HG02840 (cell line): ENCODE measurements around the gene CD180.

ENCODE experiments used
- ATAC-seq: cut with Tn5 transposase; IDR thresholded peaks from one replicate; pipeline ENCODE4 v1.9.1; 2021; ENCODE audit warnings: mild to moderate bottlenecking, moderate library complexity, moderate number of reproducible peaks; ENCODE audit not compliant: unreplicated experiment, low FRiP score

CD180 gene

DNA sequence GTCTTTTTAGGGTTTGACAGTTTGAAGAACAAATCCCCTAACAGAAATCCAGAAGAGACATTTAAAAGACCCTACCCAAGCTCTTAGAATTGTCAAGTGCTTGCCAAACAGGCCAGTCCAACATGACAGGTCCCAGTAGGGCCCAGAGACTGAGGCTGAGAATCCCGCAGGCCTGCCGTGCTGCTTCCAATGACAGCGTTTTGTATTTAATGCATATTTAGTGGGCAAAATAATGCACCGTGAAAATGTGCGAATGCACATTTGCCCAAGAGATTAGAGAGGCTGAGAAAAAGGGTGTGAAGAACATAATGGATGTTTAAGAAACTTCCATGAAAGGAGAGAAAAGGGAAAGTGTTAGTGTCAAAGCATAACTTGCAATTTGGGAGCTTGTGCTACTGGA, 57.6 kb downstream of the CD180 start:
- no peak for ATAC-seq

- ATAC-seq = no peak
Observed at GRCh38 chr5:67135381-67135984, 61.1 kb downstream of the CD180 start.

GRCh38 chr5:67133776-67134175, 62.8 kb downstream of the CD180 start:
- ATAC-seq = no peak

DNA sequence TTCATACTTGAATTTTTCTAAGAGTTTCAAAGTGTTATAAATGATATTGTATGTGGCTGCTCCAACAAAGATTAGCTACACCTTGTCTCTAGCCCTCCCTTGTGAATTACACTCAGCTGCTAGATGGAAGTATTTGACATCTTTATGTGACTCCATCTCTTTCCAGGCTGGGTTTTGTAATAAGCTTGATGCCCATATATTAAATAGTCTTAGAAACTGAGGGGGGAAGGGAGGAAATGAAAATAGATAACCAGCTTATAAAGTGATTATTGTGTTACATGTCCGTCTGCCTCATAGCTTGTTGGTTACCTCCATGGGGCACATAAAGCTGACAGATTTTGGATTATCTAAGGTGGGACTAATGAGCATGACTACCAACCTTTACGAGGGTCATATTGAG, 63.4 kb downstream of the CD180 start:
- no peak for ATAC-seq

DNA sequence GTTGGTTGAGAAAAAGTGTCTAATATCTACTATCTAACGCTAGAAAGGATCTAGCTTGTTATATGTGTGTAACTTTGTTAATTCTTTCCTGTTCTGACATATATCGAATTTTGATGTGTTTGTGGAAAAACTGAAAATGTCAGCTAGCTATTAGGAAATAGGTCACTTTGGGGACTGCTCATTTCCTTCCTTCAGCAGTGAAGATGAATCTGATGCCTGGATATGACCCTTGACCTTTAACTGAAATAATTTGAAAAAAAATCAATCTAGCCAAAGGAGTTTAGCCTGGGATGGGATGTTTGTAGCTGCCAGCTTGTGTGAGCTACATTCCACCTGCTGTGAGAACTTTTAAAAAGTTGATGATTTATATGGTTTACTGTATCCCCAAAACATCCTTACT, 66.8 kb downstream of the CD180 start:
- ATAC-seq = no peak
